GM12878 (cell line): ENCODE results near the gene CCDC12. TPM values are rescaled to one million over a fixed set of nuclear protein-coding genes. Genes with fewer than 3 reads are reported as not detected.

Experiments
- EGR1 ChIP-seq, 2 experiments: IDR thresholded peaks; 1 replicate in 1 of 2; 2 replicates in 1 of 2; pipeline ENCODE4 v1.6.1; 2011 to 2012; ENCODE audit warnings: low read depth in 2 of 2, low read length in 2 of 2, borderline replicate concordance in 1 of 2, mild to moderate bottlenecking in 1 of 2, moderate library complexity in 1 of 2
- EZH2 ChIP-seq: IDR thresholded peaks from 2 replicates; pipeline ENCODE4 v1.6.1; 2012; ENCODE audit warnings: low read depth, mild to moderate bottlenecking, control low read depth, inconsistent platforms, low read length, borderline replicate concordance; ENCODE audit not compliant: control insufficient read depth
- GABPA ChIP-seq: IDR thresholded peaks from 2 replicates; pipeline ENCODE4 v1.6.1; 2014; ENCODE audit warnings: antibody characterized with exemption, low read depth, mild to moderate bottlenecking, inconsistent platforms
- GATAD2B ChIP-seq: fragments of 450-650 bp; conservative IDR thresholded peaks from 2 replicates; pipeline ENCODE4 v1.6.1; 2017; ENCODE audit warnings: low read depth, mild to moderate bottlenecking, moderate library complexity
- HDGF ChIP-seq: fragments of 450-650 bp; IDR thresholded peaks from 2 replicates; pipeline ENCODE4 v1.6.1; 2016; ENCODE audit warnings: antibody characterized with exemption
- IKZF1 ChIP-seq: fragments of 450-650 bp; conservative IDR thresholded peaks from 2 replicates; pipeline ENCODE4 v1.6.1; 2017; ENCODE audit warnings: antibody characterized with exemption, mild to moderate bottlenecking
- IKZF2 ChIP-seq, 2 experiments: fragments of 450-650 bp; IDR thresholded peaks; 2 replicates each; pipeline ENCODE4 v1.6.1; 2017; ENCODE audit warnings: mild to moderate bottlenecking in 2 of 2, moderate library complexity in 2 of 2
- JUNB ChIP-seq: IDR thresholded peaks from 2 replicates; pipeline ENCODE4 v1.6.1; 2016; ENCODE audit warnings: antibody characterized with exemption, mild to moderate bottlenecking
- NFIC ChIP-seq: IDR thresholded peaks from 2 replicates; pipeline ENCODE4 v1.6.1; 2012; ENCODE audit warnings: low read depth, mild to moderate bottlenecking, inconsistent platforms, low read length, moderate library complexity
- NR2C1 ChIP-seq: fragments of 450-650 bp; IDR thresholded peaks from 2 replicates; pipeline ENCODE4 v1.6.1; 2017; ENCODE audit warnings: antibody characterized with exemption, mild to moderate bottlenecking, moderate library complexity
- PAX5 ChIP-seq: IDR thresholded peaks from 2 replicates; pipeline ENCODE4 v1.6.1; 2011; ENCODE audit warnings: low read depth, low read length, borderline replicate concordance
- RAD51 ChIP-seq: fragments of 450-650 bp; IDR thresholded peaks from 2 replicates; pipeline ENCODE4 v1.6.1; 2016; ENCODE audit warnings: moderate library complexity, mild to moderate bottlenecking, inconsistent platforms
- RCOR1 ChIP-seq: conservative IDR thresholded peaks from 2 replicates; pipeline ENCODE4 v1.6.1; 2012; ENCODE audit warnings: low read depth, low read length, improper control_type of control experiment
- RELB ChIP-seq: fragments of 450-650 bp; IDR thresholded peaks from 2 replicates; pipeline ENCODE4 v1.6.1; 2017; ENCODE audit warnings: low read depth, mild to moderate bottlenecking, moderate library complexity
- RUNX3 ChIP-seq: IDR thresholded peaks from 2 replicates; pipeline ENCODE4 v1.6.1; 2012; ENCODE audit warnings: low read length, inconsistent platforms
- SIX5 ChIP-seq: IDR thresholded peaks from 2 replicates; pipeline ENCODE4 v1.6.1; 2011; ENCODE audit warnings: mild to moderate bottlenecking, low read depth, low read length, moderate library complexity; ENCODE audit not compliant: severe bottlenecking
- SPI1 ChIP-seq: IDR thresholded peaks from 2 replicates; pipeline ENCODE4 v1.6.1; 2011; ENCODE audit warnings: low read depth, mild to moderate bottlenecking, low read length, moderate library complexity, borderline replicate concordance; ENCODE audit not compliant: insufficient read depth
- TAF1 ChIP-seq: IDR thresholded peaks from 2 replicates; pipeline ENCODE4 v1.6.1; 2011; ENCODE audit warnings: mild to moderate bottlenecking, low read depth, low read length, borderline replicate concordance
- TCF12 ChIP-seq: IDR thresholded peaks from 2 replicates; pipeline ENCODE4 v1.6.1; 2011; ENCODE audit warnings: low read depth, mild to moderate bottlenecking, low read length
- YY1 ChIP-seq: IDR thresholded peaks from 2 replicates; pipeline ENCODE4 v1.6.1; 2011; ENCODE audit warnings: low read depth, mild to moderate bottlenecking, low read length
- polyA plus RNA-seq, 11 experiments: library from polyadenylated mRNA; depleted of rRNA in 4 of 11; unstranded in 6 of 11; stranded (reverse) in 5 of 11; fragments of >200 nt; fragmentation: Nextera tagmentation in 4 of 11; fragmentation: Illumina TruSeq in 1 of 11; extraction: Ambion mirVana in 4 of 11; extraction: Trizol in 1 of 11; gene quantifications; 1 replicate in 1 of 11; 2 replicates in 10 of 11; pipeline versions ENCODE4 v1.2.1 to v1.2.3, GENCODE V29; 2011 to 2016; ENCODE audit warnings: inconsistent platforms in 2 of 11, missing spikeins in 2 of 11, low read depth in 1 of 11
- total RNA-seq, 4 experiments: library from RNA; depleted of rRNA in 3 of 4; stranded (reverse); fragments of >200 nt in 3 of 4; fragmentation: Illumina TruSeq in 1 of 4; extraction: Trizol in 1 of 4; gene quantifications; 2 replicates each; pipeline versions ENCODE4 v1.2.1 to v1.2.3, GENCODE V29; 2013 to 2021
- TF ChIP-seq, protein P1 (sequence below): fragments of 450-650 bp; formaldehyde crosslinking; IDR thresholded peaks from 2 replicates; pipeline ENCODE4 v1.4.0; 2022; ENCODE audit warnings: mild to moderate bottlenecking, moderate library complexity
- TF ChIP-seq, protein P2 (sequence below), 3 experiments: IDR thresholded peaks in 2 of 3; conservative IDR thresholded peaks in 1 of 3; 2 replicates each; pipeline ENCODE4 v1.5.1; 2011; ENCODE audit warnings: low read depth in 3 of 3, low read length in 3 of 3, mild to moderate bottlenecking in 3 of 3, control low read depth in 2 of 3, moderate library complexity in 2 of 3, inconsistent platforms in 1 of 3, mixed read lengths in 1 of 3; ENCODE audit not compliant: control insufficient read depth in 2 of 3, insufficient read depth in 1 of 3; ENCODE audit errors: extremely low read depth in 1 of 3

The CCDC12 gene
- total and polyA plus RNA-seq, 10 of the 15 experiments (the other 5 are each of a cell fraction or from before 2014, with no cell fraction given) = 9.2 to 91.4 (median 61.3) TPM

- TF ChIP-seq RCOR1 = 0 out of 2 replicates have a peak, but pooled peaks have one; percentile 38
- peak; percentile 95 for TF ChIP-seq NFIC
- no peak; the same call in 1 of the 2 replicates for TF ChIP-seq TAF1
- peak; percentile 87 for TF ChIP-seq RUNX3
- peak; percentile 83 for TF ChIP-seq JUNB
- TF ChIP-seq TCF12 = peak; percentile 63; the same call in 1 of the 2 replicates
- peak; percentile 96 for TF ChIP-seq GATAD2B
- peak; percentile 31; the same call in 1 of the 2 replicates for TF ChIP-seq RAD51
- TF ChIP-seq NR2C1 = no peak
- peak; percentile 100 for TF ChIP-seq SPI1
- TF ChIP-seq, protein P1, sequence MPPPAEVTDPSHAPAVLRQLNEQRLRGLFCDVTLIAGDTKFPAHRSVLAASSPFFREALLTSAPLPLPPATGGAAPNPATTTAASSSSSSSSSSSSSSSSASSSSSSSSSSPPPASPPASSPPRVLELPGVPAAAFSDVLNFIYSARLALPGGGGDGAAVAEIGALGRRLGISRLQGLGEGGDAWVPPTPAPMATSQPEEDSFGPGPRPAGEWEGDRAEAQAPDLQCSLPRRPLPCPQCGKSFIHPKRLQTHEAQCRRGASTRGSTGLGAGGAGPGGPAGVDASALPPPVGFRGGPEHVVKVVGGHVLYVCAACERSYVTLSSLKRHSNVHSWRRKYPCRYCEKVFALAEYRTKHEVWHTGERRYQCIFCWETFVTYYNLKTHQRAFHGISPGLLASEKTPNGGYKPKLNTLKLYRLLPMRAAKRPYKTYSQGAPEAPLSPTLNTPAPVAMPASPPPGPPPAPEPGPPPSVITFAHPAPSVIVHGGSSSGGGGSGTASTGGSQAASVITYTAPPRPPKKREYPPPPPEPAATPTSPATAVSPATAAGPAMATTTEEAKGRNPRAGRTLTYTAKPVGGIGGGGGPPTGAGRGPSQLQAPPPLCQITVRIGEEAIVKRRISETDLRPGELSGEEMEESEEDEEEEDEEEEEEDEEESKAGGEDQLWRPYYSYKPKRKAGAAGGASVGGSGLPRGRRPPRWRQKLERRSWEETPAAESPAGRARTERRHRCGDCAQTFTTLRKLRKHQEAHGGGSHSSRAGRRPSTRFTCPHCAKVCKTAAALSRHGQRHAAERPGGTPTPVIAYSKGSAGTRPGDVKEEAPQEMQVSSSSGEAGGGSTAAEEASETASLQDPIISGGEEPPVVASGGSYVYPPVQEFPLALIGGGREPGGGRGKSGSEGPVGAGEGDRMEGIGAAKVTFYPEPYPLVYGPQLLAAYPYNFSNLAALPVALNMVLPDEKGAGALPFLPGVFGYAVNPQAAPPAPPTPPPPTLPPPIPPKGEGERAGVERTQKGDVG (CRISPR knock-in tag) = no peak
- no peak for TF ChIP-seq GABPA
- no peak for TF ChIP-seq SIX5
- peak; percentile 99 for TF ChIP-seq IKZF1
- peak; percentile 98 for TF ChIP-seq RELB
- TF ChIP-seq PAX5 = peak; percentile 73
- peak in 1 of 2 experiments; percentile 10; a peak in 1 of 3 replicates for TF ChIP-seq EGR1 (IDR thresholded peaks at IDR 0.05; ENCODE audit: borderline replicate concordance in 1 of 2, low read depth in 2 of 2, low read length in 2 of 2)
- 0 out of 2 replicates have a peak, but pooled peaks have one; percentile 36 for TF ChIP-seq YY1
- TF ChIP-seq IKZF2 (IDR thresholded peaks at IDR 0.05) = peak; percentile 100
- TF ChIP-seq, protein P2, sequence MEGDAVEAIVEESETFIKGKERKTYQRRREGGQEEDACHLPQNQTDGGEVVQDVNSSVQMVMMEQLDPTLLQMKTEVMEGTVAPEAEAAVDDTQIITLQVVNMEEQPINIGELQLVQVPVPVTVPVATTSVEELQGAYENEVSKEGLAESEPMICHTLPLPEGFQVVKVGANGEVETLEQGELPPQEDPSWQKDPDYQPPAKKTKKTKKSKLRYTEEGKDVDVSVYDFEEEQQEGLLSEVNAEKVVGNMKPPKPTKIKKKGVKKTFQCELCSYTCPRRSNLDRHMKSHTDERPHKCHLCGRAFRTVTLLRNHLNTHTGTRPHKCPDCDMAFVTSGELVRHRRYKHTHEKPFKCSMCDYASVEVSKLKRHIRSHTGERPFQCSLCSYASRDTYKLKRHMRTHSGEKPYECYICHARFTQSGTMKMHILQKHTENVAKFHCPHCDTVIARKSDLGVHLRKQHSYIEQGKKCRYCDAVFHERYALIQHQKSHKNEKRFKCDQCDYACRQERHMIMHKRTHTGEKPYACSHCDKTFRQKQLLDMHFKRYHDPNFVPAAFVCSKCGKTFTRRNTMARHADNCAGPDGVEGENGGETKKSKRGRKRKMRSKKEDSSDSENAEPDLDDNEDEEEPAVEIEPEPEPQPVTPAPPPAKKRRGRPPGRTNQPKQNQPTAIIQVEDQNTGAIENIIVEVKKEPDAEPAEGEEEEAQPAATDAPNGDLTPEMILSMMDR (IDR thresholded peaks at IDR 0.05 in 2 of 3, conservative IDR thresholded peaks at IDR 0.05 in 1 of 3; ENCODE audit: control insufficient read depth in 2 of 3, extremely low read depth in 1 of 3, insufficient read depth in 1 of 3, low read depth in 3 of 3, low read length in 3 of 3) = no peak
- no peak; the same call in 1 of the 2 replicates for TF ChIP-seq HDGF
- no peak for TF ChIP-seq EZH2
Observed at GRCh38 chr3:46926871-46927717, 49.5 kb downstream of the CCDC12 start (continued).
